Dedifferentiated amniotic fluid mesenchymal stem cell (primary cell): Measurements from ENCODE around the gene DLK1.
A peak's percentile ranks its signal among the peaks of the same experiment; 100 is the strongest.

Experiments used
- DNase-seq: peaks from one replicate; pipeline ENCODE4 v3.0.0-alpha.2; 2016; ENCODE audit errors: extremely low spot score

Gene DLK1

GRCh38 chr14:100755649-100756048, 29.0 kb downstream of the DLK1 start:
- DNase-seq, result no peak

GRCh38 chr14:100761481-100761880, 34.8 kb downstream of the DLK1 start:
- DNase-seq, result peak; percentile 30

- no peak for DNase-seq
These were observed 35.4 kb downstream of the DLK1 start for GRCh38 chr14:100762089-100762515.

- DNase-seq, result no peak
These were observed 36.2 kb downstream of the DLK1 start for GRCh38 chr14:100762901-100763300.

- no peak for DNase-seq
These were observed 37.9 kb downstream of the DLK1 start for GRCh38 chr14:100764471-100765115.

GRCh38 chr14:100765296-100765695, 38.6 kb downstream of the DLK1 start:
- no peak for DNase-seq

- DNase-seq, result no peak
These were observed 39.3 kb downstream of the DLK1 start for GRCh38 chr14:100765991-100766390.

- no peak for DNase-seq
These were observed 40.5 kb downstream of the DLK1 start for GRCh38 chr14:100767003-100767787.

GRCh38 chr14:100767788-100768536, 41.3 kb downstream of the DLK1 start:
- no peak for DNase-seq

GRCh38 chr14:100769035-100769939, 42.6 kb downstream of the DLK1 start:
- no peak for DNase-seq

- DNase-seq, result no peak
These were observed 43.4 kb downstream of the DLK1 start for GRCh38 chr14:100770046-100770445.

GRCh38 chr14:100770605-100771120, 44.0 kb downstream of the DLK1 start:
- no peak for DNase-seq

GRCh38 chr14:100771121-100771800, 44.6 kb downstream of the DLK1 start:
- DNase-seq, result no peak

GRCh38 chr14:100772607-100773165, 46.0 kb downstream of the DLK1 start:
- DNase-seq, result no peak

GRCh38 chr14:100773331-100774163, 46.9 kb downstream of the DLK1 start:
- DNase-seq, result no peak

GRCh38 chr14:100774164-100774537, 47.5 kb downstream of the DLK1 start:
- no peak for DNase-seq

- no peak for DNase-seq
These were observed 48.7 kb downstream of the DLK1 start for GRCh38 chr14:100775351-100775830.

- DNase-seq, result no peak
These were observed 49.3 kb downstream of the DLK1 start for GRCh38 chr14:100775831-100776591.
